ENCODE data around the gene GRAPL.
"Not testable (repeated sequence)": the region's sequence is repeated elsewhere in the genome, so short reads cannot be mapped to it uniquely, and the experiment has no call there.

GRAPL gene

GRCh38 chr17:19189781-19190405 is 62.5 kb downstream of the GRAPL start:
- H3K27me3 ChIP-seq (ENCODE audit: insufficient read depth, low read length, poor library complexity); H3K4me1 ChIP-seq (ENCODE audit: control insufficient read depth, low read depth, low read length); H2AK5ac ChIP-seq (ENCODE audit: low read length); H2BK15ac ChIP-seq (replicated peaks; ENCODE audit: low read depth); H3K9ac ChIP-seq (ENCODE audit: low read length); H4K5ac ChIP-seq (ENCODE audit: low read length); H2BK5ac ChIP-seq (ENCODE audit: low read length); H2BK120ac ChIP-seq (ENCODE audit: low read depth, low read length); H3K79me1 ChIP-seq (ENCODE audit: low read length); DNase-seq; H3K36me3 ChIP-seq (ENCODE audit: control insufficient read depth, insufficient read depth, low read length); H3K4me3 ChIP-seq (ENCODE audit: low read length); H3K23ac ChIP-seq (ENCODE audit: low read length); H3K4me2 ChIP-seq (ENCODE audit: low read length); H3K4ac ChIP-seq (ENCODE audit: low read depth, low read length); H4K8ac ChIP-seq (ENCODE audit: low read depth, low read length); H3K56ac ChIP-seq (ENCODE audit: low read length); H3K79me2 ChIP-seq (ENCODE audit: control insufficient read depth, insufficient read depth, low read length); H3K18ac ChIP-seq (ENCODE audit: low read length); H3K27ac ChIP-seq (ENCODE audit: low read depth, low read length): not testable (repeated sequence)
- no CpG with 5 or more reads among the region's 36 CpGs for WGBS (ENCODE audit: extremely low coverage, insufficient coverage, low lambda C conversion rate)

- H2BK15ac ChIP-seq (replicated peaks; ENCODE audit: low read depth); H3K36me3 ChIP-seq (ENCODE audit: control insufficient read depth, insufficient read depth, low read length); H3K79me2 ChIP-seq (ENCODE audit: control insufficient read depth, insufficient read depth, low read length); H2BK120ac ChIP-seq (ENCODE audit: low read depth, low read length); H3K23ac ChIP-seq (ENCODE audit: low read length); H3K18ac ChIP-seq (ENCODE audit: low read length); H4K5ac ChIP-seq (ENCODE audit: low read length); H2AK5ac ChIP-seq (ENCODE audit: low read length); H2BK5ac ChIP-seq (ENCODE audit: low read length); H3K4me1 ChIP-seq (ENCODE audit: control insufficient read depth, low read depth, low read length); H3K27me3 ChIP-seq (ENCODE audit: insufficient read depth, low read length, poor library complexity); H4K8ac ChIP-seq (ENCODE audit: low read depth, low read length); DNase-seq; H3K79me1 ChIP-seq (ENCODE audit: low read length); H3K4me3 ChIP-seq (ENCODE audit: low read length); H3K27ac ChIP-seq (ENCODE audit: low read depth, low read length); H3K4me2 ChIP-seq (ENCODE audit: low read length); H3K4ac ChIP-seq (ENCODE audit: low read depth, low read length): not testable (repeated sequence)
- peak overlapping the region; percentile 82 for H3K56ac ChIP-seq (ENCODE audit: low read length)
- H3K9ac ChIP-seq (ENCODE audit: low read length), result peak overlapping the region; percentile 47
- no CpG with 5 or more reads among the region's 33 CpGs for WGBS (ENCODE audit: extremely low coverage, insufficient coverage, low lambda C conversion rate)
Observed at GRCh38 chr17:19196382-19197204, 69.2 kb downstream of the GRAPL start.

- H3K4me3 ChIP-seq (ENCODE audit: low read length); H2BK5ac ChIP-seq (ENCODE audit: low read length): not testable (repeated sequence)
Observed at GRCh38 chr17:19202448-19202847, 75.1 kb downstream of the GRAPL start.

GRCh38 chr17:19203429-19203828 is 76.0 kb downstream of the GRAPL start:
- not testable (repeated sequence) for H2BK120ac ChIP-seq (ENCODE audit: low read depth, low read length); H4K8ac ChIP-seq (ENCODE audit: low read depth, low read length); H3K36me3 ChIP-seq (ENCODE audit: control insufficient read depth, insufficient read depth, low read length); H3K4me3 ChIP-seq (ENCODE audit: low read length); H3K4me2 ChIP-seq (ENCODE audit: low read length); H3K27ac ChIP-seq (ENCODE audit: low read depth, low read length); H3K23ac ChIP-seq (ENCODE audit: low read length); H3K4me1 ChIP-seq (ENCODE audit: control insufficient read depth, low read depth, low read length); DNase-seq; H4K5ac ChIP-seq (ENCODE audit: low read length); H2BK5ac ChIP-seq (ENCODE audit: low read length); H2AK5ac ChIP-seq (ENCODE audit: low read length); H3K56ac ChIP-seq (ENCODE audit: low read length); H2BK15ac ChIP-seq (replicated peaks; ENCODE audit: low read depth); H3K18ac ChIP-seq (ENCODE audit: low read length); H3K79me2 ChIP-seq (ENCODE audit: control insufficient read depth, insufficient read depth, low read length); H3K9ac ChIP-seq (ENCODE audit: low read length); H3K27me3 ChIP-seq (ENCODE audit: insufficient read depth, low read length, poor library complexity); H3K4ac ChIP-seq (ENCODE audit: low read depth, low read length); H3K79me1 ChIP-seq (ENCODE audit: low read length)
- WGBS (ENCODE audit: extremely low coverage, insufficient coverage, low lambda C conversion rate), result no CpG with 5 or more reads among the region's 3 CpGs

More at GRCh38 chr17:19202448-19202847, 75.1 kb downstream of the GRAPL start:
- not testable (repeated sequence) for H4K5ac ChIP-seq (ENCODE audit: low read length); H3K79me1 ChIP-seq (ENCODE audit: low read length); H3K9ac ChIP-seq (ENCODE audit: low read length); H3K36me3 ChIP-seq (ENCODE audit: control insufficient read depth, insufficient read depth, low read length); H3K4me2 ChIP-seq (ENCODE audit: low read length); DNase-seq; H2BK120ac ChIP-seq (ENCODE audit: low read depth, low read length); H3K56ac ChIP-seq (ENCODE audit: low read length); H4K8ac ChIP-seq (ENCODE audit: low read depth, low read length); H3K4ac ChIP-seq (ENCODE audit: low read depth, low read length); H3K18ac ChIP-seq (ENCODE audit: low read length); H2AK5ac ChIP-seq (ENCODE audit: low read length); H3K27ac ChIP-seq (ENCODE audit: low read depth, low read length); H3K79me2 ChIP-seq (ENCODE audit: control insufficient read depth, insufficient read depth, low read length); H3K27me3 ChIP-seq (ENCODE audit: insufficient read depth, low read length, poor library complexity); H2BK15ac ChIP-seq (replicated peaks; ENCODE audit: low read depth); H3K4me1 ChIP-seq (ENCODE audit: control insufficient read depth, low read depth, low read length); H3K23ac ChIP-seq (ENCODE audit: low read length)
- no CpG with 5 or more reads among the region's 20 CpGs for WGBS (ENCODE audit: extremely low coverage, insufficient coverage, low lambda C conversion rate)

Data from mesendoderm (in vitro differentiated cells).